Gastrocnemius medialis (tissue), 4 donors: ENCODE data around the gene CLSTN2.

Source experiments
- CTCF ChIP-seq, 5 experiments: fragments of 450-650 bp in 3 of 5; fragments of 200-600 bp in 2 of 5; sonication (generic) in 2 of 5; IDR thresholded peaks in 4 of 5; conservative IDR thresholded peaks in 1 of 5; 1 replicate in 4 of 5; 2 replicates in 1 of 5; pipeline ENCODE4 v1.5.1; 2016 to 2019; ENCODE audit warnings: antibody characterized with exemption in 5 of 5, mild to moderate bottlenecking in 3 of 5, moderate library complexity in 3 of 5
- POLR2A ChIP-seq, 2 donors: fragments of 450-650 bp; IDR thresholded peaks; one replicate each; pipeline ENCODE4 v1.6.1; 2017; ENCODE audit warnings: antibody characterized with exemption in 2 of 2, mild to moderate bottlenecking in 2 of 2, moderate library complexity in 2 of 2

- TF ChIP-seq POLR2A (IDR thresholded peaks at IDR 0.05), result no peak
- no peak for TF ChIP-seq CTCF (IDR thresholded peaks at IDR 0.05 in 4 of 5, conservative IDR thresholded peaks at IDR 0.05 in 1 of 5)
Observed at GRCh38 chr3:140014831-140015495, 80.0 kb downstream of the CLSTN2 start.
